PC-3 (cell line): ENCODE measurements around the gene DAPK3. TPM values are rescaled to one million over a fixed set of nuclear protein-coding genes. Genes with fewer than 3 reads are reported as not detected.

Experiments used
- ATAC-seq: fragments of 200-7000 bp; cut with Tn5 transposase; 2 replicates; pipeline ENCODE4 v1.9.1; 2020; ENCODE audit warnings: mild to moderate bottlenecking, moderate library complexity
- BruUV-seq: library from RNA; stranded (reverse); fragments of 400-500 nt; replicated peaks from 2 replicates; lab custom pipeline; 2021; lab: Mats Ljungman, UMichigan
- CTCF ChIA-PET: fragments of 300-600 bp; sonication (Branson Sonifier 250); formaldehyde crosslinking; loops from one replicate; lab custom pipeline; 2022; ENCODE audit warnings: antibody characterized with exemption; lab: Charles Lee
- POLR2A ChIA-PET: fragments of 300-600 bp; sonication (Branson Sonifier 250); formaldehyde crosslinking; loops from one replicate; lab custom pipeline; 2022; ENCODE audit warnings: antibody characterized with exemption; ENCODE audit not compliant: unreplicated experiment; lab: Charles Lee
- DNase-seq: peaks from one replicate; pipeline ENCODE4 v3.0.0-alpha.2; 2015
- H2AFZ ChIP-seq: fragments of 300-600 bp; sonication (generic); 2 replicates; pipeline ENCODE4 v1.6.0; 2016; ENCODE audit warnings: antibody characterized with exemption, low read length
- H3F3A ChIP-seq: fragments of 300-600 bp; sonication (generic); one replicate; pipeline ENCODE4 v1.6.0; 2017; ENCODE audit warnings: antibody characterized with exemption, low read length, control low read depth, mild to moderate bottlenecking; ENCODE audit not compliant: unreplicated experiment
- H3K27ac ChIP-seq: fragments of 300-600 bp; sonication (generic); 2 replicates; pipeline ENCODE4 v1.5.1; 2016; ENCODE audit warnings: mild to moderate bottlenecking, low read length
- H3K27me3 ChIP-seq: fragments of 300-600 bp; sonication (generic); 2 replicates; pipeline ENCODE4 v1.6.1; 2016; ENCODE audit warnings: low read length, mixed read lengths
- H3K36me3 ChIP-seq: fragments of 300-600 bp; sonication (generic); 2 replicates; pipeline ENCODE4 v1.6.1; 2016; ENCODE audit warnings: low read depth, mixed run types, low read length, mixed read lengths
- H3K4me1 ChIP-seq: fragments of 300-600 bp; sonication (generic); 2 replicates; pipeline ENCODE4 v1.5.1; 2016; ENCODE audit warnings: low read length; ENCODE audit not compliant: insufficient read depth
- H3K4me2 ChIP-seq: fragments of 300-600 bp; sonication (generic); 2 replicates; pipeline ENCODE4 v1.6.0; 2016; ENCODE audit warnings: low read length
- H3K4me3 ChIP-seq: fragments of 300-600 bp; sonication (generic); 2 replicates; pipeline ENCODE4 v1.5.1; 2016; ENCODE audit warnings: mild to moderate bottlenecking, low read length, mixed read lengths
- H3K79me2 ChIP-seq: fragments of 300-600 bp; sonication (generic); 2 replicates; pipeline ENCODE4 v1.6.1; 2017; ENCODE audit warnings: low read length, mixed read lengths
- H3K9ac ChIP-seq: fragments of 300-600 bp; sonication (generic); 2 replicates; pipeline ENCODE4 v1.6.0; 2016; ENCODE audit warnings: mild to moderate bottlenecking, low read length
- H3K9me2 ChIP-seq: fragments of 300-600 bp; sonication (generic); replicated peaks from 2 replicates; pipeline ENCODE4 v1.6.1; 2016; ENCODE audit warnings: mixed run types, low read length, mixed read lengths
- H3K9me3 ChIP-seq: fragments of 300-600 bp; sonication (generic); 2 replicates; pipeline ENCODE4 v1.6.1; 2016; ENCODE audit warnings: low read length, mixed read lengths
- H4K20me1 ChIP-seq: fragments of 300-600 bp; sonication (generic); 2 replicates; pipeline ENCODE4 v1.6.1; 2016; ENCODE audit warnings: low read length, mixed read lengths
- EZH2 ChIP-seq: fragments of 300-600 bp; sonication (generic); IDR thresholded peaks from one replicate; pipeline ENCODE4 v1.6.1; 2017; ENCODE audit warnings: antibody characterized with exemption, mild to moderate bottlenecking, low read length; ENCODE audit not compliant: unreplicated experiment
- EZH2phosphoT487 ChIP-seq: fragments of 300-600 bp; sonication (generic); IDR thresholded peaks from 2 replicates; pipeline ENCODE4 v1.6.1; 2018; ENCODE audit warnings: mild to moderate bottlenecking, antibody characterized with exemption, low read length, borderline replicate concordance
- intact Hi-C: fragments of 100-400 bp; cut with micrococcal nuclease; formaldehyde crosslinking; loops from 2 replicates; pipeline ENCODE4 v1.9.0; 2023
- total RNA-seq: library from RNA; depleted of rRNA; stranded (reverse); fragments of >200 nt; gene quantifications from 2 replicates; pipeline ENCODE4 v1.2.3, GENCODE V29; 2014
- TF ChIP-seq, protein P1 (sequence below): fragments of 300-600 bp; sonication (generic); conservative IDR thresholded peaks from 2 replicates; pipeline ENCODE4 v1.5.1; 2017; ENCODE audit warnings: antibody characterized with exemption, low read depth, mild to moderate bottlenecking, low read length

DAPK3 gene
- total RNA-seq, 1 experiment from 2014 or later = 94.2 TPM

DNA sequence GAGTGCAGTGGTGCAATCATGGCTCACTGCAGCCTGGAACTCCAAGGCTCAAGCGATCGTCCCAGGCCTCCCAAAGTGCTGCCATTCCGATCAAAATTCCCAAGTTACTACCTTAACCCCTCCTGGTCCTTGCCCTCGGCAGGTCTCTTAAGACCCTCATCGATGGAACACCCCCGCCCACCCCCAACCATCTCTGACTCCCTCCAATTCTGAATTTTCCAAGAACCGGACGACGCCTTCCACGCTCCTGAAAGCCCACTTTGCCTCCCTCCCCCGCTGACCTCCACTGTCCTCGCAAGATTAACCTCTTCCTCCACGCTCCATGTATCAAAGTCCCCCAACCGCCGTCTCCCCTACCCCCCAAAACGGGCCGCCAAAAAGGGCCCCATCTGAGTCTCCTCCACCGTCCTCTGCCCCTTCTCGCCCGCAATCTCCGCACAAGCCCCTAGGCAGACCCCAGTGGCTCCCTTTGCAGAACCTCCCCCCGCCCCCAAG lies 539 bp downstream of the DAPK3 start:
- no peaks in the 10 kb centered on the region for H3K27me3 ChIP-seq
- H3K4me3 ChIP-seq = peak overlapping the region; percentile 90
- ChIA-PET POLR2A (interaction anchor here (0.7 kb wide), 1 partner anchor 123 kb away, joined by 3 read pairs; no protein-coding TSS in a partner anchor), CTCF (interaction anchor here (0.6 kb wide), 2 partner anchors 262 to 544 kb away, joined by 3 to 8 read pairs; no protein-coding TSS in a partner anchor)
- intact Hi-C loops = loop anchor here (2.0 kb wide), 1 partner anchor 14 kb away; the partner anchor contains the start of gene EEF2
- TF ChIP-seq, protein P1, sequence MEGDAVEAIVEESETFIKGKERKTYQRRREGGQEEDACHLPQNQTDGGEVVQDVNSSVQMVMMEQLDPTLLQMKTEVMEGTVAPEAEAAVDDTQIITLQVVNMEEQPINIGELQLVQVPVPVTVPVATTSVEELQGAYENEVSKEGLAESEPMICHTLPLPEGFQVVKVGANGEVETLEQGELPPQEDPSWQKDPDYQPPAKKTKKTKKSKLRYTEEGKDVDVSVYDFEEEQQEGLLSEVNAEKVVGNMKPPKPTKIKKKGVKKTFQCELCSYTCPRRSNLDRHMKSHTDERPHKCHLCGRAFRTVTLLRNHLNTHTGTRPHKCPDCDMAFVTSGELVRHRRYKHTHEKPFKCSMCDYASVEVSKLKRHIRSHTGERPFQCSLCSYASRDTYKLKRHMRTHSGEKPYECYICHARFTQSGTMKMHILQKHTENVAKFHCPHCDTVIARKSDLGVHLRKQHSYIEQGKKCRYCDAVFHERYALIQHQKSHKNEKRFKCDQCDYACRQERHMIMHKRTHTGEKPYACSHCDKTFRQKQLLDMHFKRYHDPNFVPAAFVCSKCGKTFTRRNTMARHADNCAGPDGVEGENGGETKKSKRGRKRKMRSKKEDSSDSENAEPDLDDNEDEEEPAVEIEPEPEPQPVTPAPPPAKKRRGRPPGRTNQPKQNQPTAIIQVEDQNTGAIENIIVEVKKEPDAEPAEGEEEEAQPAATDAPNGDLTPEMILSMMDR = no peak
- TF ChIP-seq EZH2phosphoT487 = no peak
- peak overlapping the region; percentile 90 for H3K9ac ChIP-seq
- H4K20me1 ChIP-seq = peaks cover 3% of the 10 kb centered on the region; the same call in 1 of the 2 replicates
- no peak overlapping the region for H2AFZ ChIP-seq
- no peaks in the 10 kb centered on the region for H3K9me2 ChIP-seq
- H3K27ac ChIP-seq = peak overlapping the region; percentile 93
- H3K79me2 ChIP-seq = peaks cover 41% of the 10 kb centered on the region
- H3K9me3 ChIP-seq = no peaks in the 10 kb centered on the region
- no peaks in the 10 kb centered on the region for H3F3A ChIP-seq
- peak overlapping the region; percentile 99 for H3K4me2 ChIP-seq
- DNase-seq (no peak), ATAC-seq (no peak)
- H3K36me3 ChIP-seq = peaks cover under 1% of the 10 kb centered on the region; the same call in 1 of the 2 replicates
- no TSS peak for BruUV-seq
- H3K4me1 ChIP-seq = peaks cover 15% of the 10 kb centered on the region

GRCh38 chr19:3969435-3970312 lies 1.2 kb downstream of the DAPK3 start:
- peaks cover 41% of the 10 kb centered on the region for H3K79me2 ChIP-seq
- H4K20me1 ChIP-seq = no peaks in the 10 kb centered on the region
- peak overlapping the region; percentile 93 for H3K27ac ChIP-seq
- TF ChIP-seq EZH2phosphoT487 (no peak), EZH2 (no peak)
- TF ChIP-seq, protein P1 = peak; percentile 33
- peak overlapping the region; percentile 90 for H3K4me3 ChIP-seq
- peak; percentile 85 for DNase-seq
- peak; percentile 38 for ATAC-seq
- no peaks in the 10 kb centered on the region for H3K27me3 ChIP-seq
- H2AFZ ChIP-seq = no peak overlapping the region
- POLR2A ChIA-PET = interaction anchor here (0.7 kb wide), 1 partner anchor 387 kb away, joined by 3 read pairs; no protein-coding TSS in a partner anchor
- intact Hi-C loops = loop anchor here (2.0 kb wide), 1 partner anchor 15 kb away; the partner anchor contains the start of gene EEF2
- H3K9me2 ChIP-seq = no peaks in the 10 kb centered on the region
- no peaks in the 10 kb centered on the region for H3F3A ChIP-seq
- no peaks in the 10 kb centered on the region for H3K36me3 ChIP-seq
- peaks cover 15% of the 10 kb centered on the region for H3K4me1 ChIP-seq
- peak overlapping the region; percentile 90 for H3K9ac ChIP-seq
- TSS peak; percentile 84 for BruUV-seq
- no peaks in the 10 kb centered on the region for H3K9me3 ChIP-seq
- CTCF ChIA-PET = interaction anchor here (1.6 kb wide), 1 partner anchor 207 kb away, joined by 3 read pairs; the partner anchor contains the start of gene MRPL54
- H3K4me2 ChIP-seq = peak overlapping the region; percentile 99
